GM21390 (cell line): ENCODE data around the gene FLOT2.
"Not testable (repeated sequence)": the region's sequence is repeated elsewhere in the genome, so short reads cannot be mapped to it uniquely, and the experiment has no call there.

ENCODE experiments used
- ATAC-seq: cut with Tn5 transposase; IDR thresholded peaks from one replicate; pipeline ENCODE4 v1.9.1; 2021; ENCODE audit not compliant: unreplicated experiment

The FLOT2 gene

GRCh38 chr17:28897769-28898526 is 415 bp upstream of the FLOT2 start:
- no peak for ATAC-seq

GRCh38 chr17:28896491-28896883 is 1.0 kb downstream of the FLOT2 start:
- ATAC-seq = no peak

GRCh38 chr17:28895794-28896447 is 1.6 kb downstream of the FLOT2 start:
- no peak for ATAC-seq

- not testable (repeated sequence) for ATAC-seq
Measured at GRCh38 chr17:28893248-28894183, 4.0 kb downstream of the FLOT2 start.

GRCh38 chr17:28892024-28892423 is 5.5 kb downstream of the FLOT2 start:
- ATAC-seq = no peak

GRCh38 chr17:28891201-28891600 is 6.3 kb downstream of the FLOT2 start:
- ATAC-seq = no peak

GRCh38 chr17:28889996-28890395 is 7.5 kb downstream of the FLOT2 start:
- ATAC-seq = no peak

- no peak for ATAC-seq
Measured at GRCh38 chr17:28888832-28889231, 8.7 kb downstream of the FLOT2 start.

GRCh38 chr17:28887871-28888471 is 9.6 kb downstream of the FLOT2 start:
- no peak for ATAC-seq

GRCh38 chr17:28885951-28886350 is 11.6 kb downstream of the FLOT2 start:
- ATAC-seq = no peak

GRCh38 chr17:28885363-28885762 is 12.2 kb downstream of the FLOT2 start:
- ATAC-seq = no peak

- ATAC-seq = no peak
Measured at GRCh38 chr17:28883967-28884702, 13.4 kb downstream of the FLOT2 start.

GRCh38 chr17:28882154-28882895 is 15.2 kb downstream of the FLOT2 start:
- no peak for ATAC-seq

- no peak for ATAC-seq
Measured at GRCh38 chr17:28881533-28882056, 15.9 kb downstream of the FLOT2 start.

GRCh38 chr17:28880572-28880945 is 17.0 kb downstream of the FLOT2 start:
- no peak for ATAC-seq

GRCh38 chr17:28879886-28880571 is 17.5 kb downstream of the FLOT2 start:
- no peak for ATAC-seq

- no peak for ATAC-seq
Measured at GRCh38 chr17:28878981-28879380, 18.6 kb downstream of the FLOT2 start.

- no peak for ATAC-seq
Measured at GRCh38 chr17:28878158-28878910, 19.2 kb downstream of the FLOT2 start.
